Left lung (tissue), 10 donors: ENCODE data around the gene KRT32. TPM values are rescaled to one million over a fixed set of nuclear protein-coding genes. Genes with fewer than 3 reads are reported as not detected.

ENCODE experiments used
- ATAC-seq: fragments of 200-7000 bp; cut with Tn5 transposase; one replicate; pipeline ENCODE4 v1.9.1; 2020; ENCODE audit warnings: moderate library complexity
- DNase-seq, 4 donors: peaks; one replicate each; pipeline ENCODE4 v3.0.0-alpha.2; 2013 to 2020
- H3K27ac ChIP-seq, 2 donors: fragments of 200-600 bp; sonication (generic) in 1 of 2; one replicate each; pipeline versions ENCODE4 v1.5.0 to v1.8.0; 2020 to 2021
- H3K27me3 ChIP-seq, 2 donors: fragments of 200-600 bp; sonication (generic) in 1 of 2; one replicate each; pipeline versions ENCODE4 v1.5.0 to v1.8.0; 2020 to 2021
- H3K36me3 ChIP-seq, 2 donors: fragments of 200-600 bp; sonication (generic) in 1 of 2; one replicate each; pipeline versions ENCODE4 v1.5.0 to v1.8.0; 2020 to 2021
- H3K4me1 ChIP-seq, 2 donors: fragments of 200-600 bp; one replicate each; pipeline ENCODE4 v1.8.0; 2021
- H3K4me3 ChIP-seq, 2 donors: fragments of 200-600 bp; sonication (generic) in 1 of 2; one replicate each; pipeline versions ENCODE4 v1.5.0 to v1.8.0; 2020 to 2021; ENCODE audit warnings: mild to moderate bottlenecking in 1 of 2
- H3K9me3 ChIP-seq, 2 donors: fragments of 200-600 bp; sonication (generic) in 1 of 2; one replicate each; pipeline versions ENCODE4 v1.5.0 to v1.8.0; 2020 to 2021
- intact Hi-C, 2 donors: fragments of 100-400 bp; cut with DNase I; formaldehyde crosslinking; loops; one replicate each; pipeline versions ENCODE4 v1.11.2 to v1.14.2; 2022
- polyA plus RNA-seq, 6 donors: library from polyadenylated mRNA; unstranded; fragments of 120-200 nt; gene quantifications; one replicate each; pipeline ENCODE4 v1.2.1, GENCODE V29; 2013; ENCODE audit not compliant: insufficient read length in 6 of 6
- total RNA-seq, 2 donors: library from RNA; stranded (reverse); fragmentation: NEBNext Ultra II Directional; extraction: Animal tissue kit (Norgen Biotek cat#: 25700); gene quantifications; one replicate each; pipeline ENCODE4 v1.2.1, GENCODE V29; 2021
- TF ChIP-seq, protein P1 (sequence below), 2 donors: fragments of 200-600 bp; sonication (generic) in 1 of 2; IDR thresholded peaks; one replicate each; pipeline versions ENCODE4 v1.5.0 to v1.8.0; 2021; ENCODE audit warnings: antibody characterized with exemption in 2 of 2
- donor health status: DM: no; HTN: yes; CAD: no.
- donor health status: DM: no; HTN: no; CAD: no.

The KRT32 gene
- total and polyA plus RNA-seq, 8 donors = not detected

DNA sequence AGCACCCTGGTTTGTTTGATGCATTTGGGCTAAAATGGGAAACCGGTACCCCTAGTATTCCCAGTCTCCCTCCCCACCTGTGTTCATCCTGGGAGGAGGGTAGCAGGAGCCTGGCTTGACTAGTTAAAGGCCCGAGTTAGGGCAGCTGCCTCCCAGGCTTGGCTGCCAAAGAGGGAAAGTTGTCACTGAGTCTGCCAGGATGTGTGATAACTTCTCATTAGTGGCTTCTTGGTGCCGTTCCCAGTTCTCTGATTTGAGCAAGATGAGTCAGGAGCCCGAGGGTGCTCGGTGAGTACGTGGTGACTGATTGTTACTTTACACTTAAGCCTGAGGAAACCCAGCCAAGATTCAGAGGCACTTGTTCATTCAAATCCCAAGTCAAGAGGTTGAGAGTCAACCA lies 2.5 kb downstream of the KRT32 start:
- DNase-seq (peak in 3 of 4 donors; percentile 8 to 72 (median 51)), ATAC-seq (peak; percentile 94)
- intact Hi-C loops = no loop called here
- H3K36me3 ChIP-seq = no peaks in the 10 kb centered on the region
- H3K9me3 ChIP-seq = no peaks in the 10 kb centered on the region
- peaks cover 0 to 5% of the 10 kb centered on the region in 2 donors for H3K4me1 ChIP-seq
- TF ChIP-seq, protein P1, sequence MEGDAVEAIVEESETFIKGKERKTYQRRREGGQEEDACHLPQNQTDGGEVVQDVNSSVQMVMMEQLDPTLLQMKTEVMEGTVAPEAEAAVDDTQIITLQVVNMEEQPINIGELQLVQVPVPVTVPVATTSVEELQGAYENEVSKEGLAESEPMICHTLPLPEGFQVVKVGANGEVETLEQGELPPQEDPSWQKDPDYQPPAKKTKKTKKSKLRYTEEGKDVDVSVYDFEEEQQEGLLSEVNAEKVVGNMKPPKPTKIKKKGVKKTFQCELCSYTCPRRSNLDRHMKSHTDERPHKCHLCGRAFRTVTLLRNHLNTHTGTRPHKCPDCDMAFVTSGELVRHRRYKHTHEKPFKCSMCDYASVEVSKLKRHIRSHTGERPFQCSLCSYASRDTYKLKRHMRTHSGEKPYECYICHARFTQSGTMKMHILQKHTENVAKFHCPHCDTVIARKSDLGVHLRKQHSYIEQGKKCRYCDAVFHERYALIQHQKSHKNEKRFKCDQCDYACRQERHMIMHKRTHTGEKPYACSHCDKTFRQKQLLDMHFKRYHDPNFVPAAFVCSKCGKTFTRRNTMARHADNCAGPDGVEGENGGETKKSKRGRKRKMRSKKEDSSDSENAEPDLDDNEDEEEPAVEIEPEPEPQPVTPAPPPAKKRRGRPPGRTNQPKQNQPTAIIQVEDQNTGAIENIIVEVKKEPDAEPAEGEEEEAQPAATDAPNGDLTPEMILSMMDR (IDR thresholded peaks at IDR 0.05) = no peak
- H3K27me3 ChIP-seq = no peaks in the 10 kb centered on the region
- no peak overlapping the region for H3K27ac ChIP-seq
- no peak overlapping the region for H3K4me3 ChIP-seq

DNA sequence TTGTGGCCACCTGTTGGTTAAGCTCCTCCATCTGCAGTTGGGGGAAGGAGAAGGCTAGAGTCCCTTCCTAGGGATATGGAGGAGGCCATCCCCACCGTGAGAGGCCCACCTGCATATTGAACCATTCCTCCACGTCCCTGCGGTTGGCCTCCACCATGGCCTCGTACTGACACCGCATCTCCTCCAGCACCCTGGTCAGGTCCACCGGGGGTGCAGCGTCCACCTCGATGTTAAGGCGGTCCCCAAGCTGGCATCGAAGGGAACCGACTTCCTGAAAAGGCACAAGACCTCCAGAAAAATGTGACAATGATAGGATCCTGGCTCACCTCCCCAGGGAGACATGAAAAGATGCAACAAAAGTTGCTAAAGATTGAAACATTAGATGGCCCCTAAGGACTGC lies 3.0 kb downstream of the KRT32 start:
- H3K4me1 ChIP-seq = peaks cover 0 to 5% of the 10 kb centered on the region in 2 donors
- H3K36me3 ChIP-seq = no peaks in the 10 kb centered on the region
- no peaks in the 10 kb centered on the region for H3K27me3 ChIP-seq
- TF ChIP-seq, protein P1 (IDR thresholded peaks at IDR 0.05) = no peak
- ATAC-seq (no peak), DNase-seq (no peak)
- no peaks in the 10 kb centered on the region for H3K9me3 ChIP-seq
- no peak overlapping the region for H3K4me3 ChIP-seq
- intact Hi-C loops = no loop called here
- no peak overlapping the region for H3K27ac ChIP-seq

DNA sequence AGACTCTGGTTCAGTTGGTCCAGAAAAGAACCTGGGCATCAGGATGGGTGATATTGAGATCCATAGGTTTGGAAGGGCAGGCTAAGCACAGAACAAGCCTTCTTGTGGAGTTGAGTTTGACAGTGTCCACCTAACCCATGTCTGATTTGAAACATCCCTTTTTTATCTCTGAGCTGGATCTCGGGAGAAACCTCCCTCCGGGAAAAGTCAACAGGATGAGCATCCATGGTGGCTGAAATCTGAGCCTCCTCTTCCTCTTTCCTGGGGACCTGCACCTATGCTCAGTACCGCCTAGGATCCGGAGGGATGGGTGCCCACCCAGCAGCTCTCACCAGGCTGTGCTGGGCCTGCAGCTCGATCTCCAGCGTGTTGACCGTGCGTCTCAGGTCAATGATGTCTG lies 3.4 kb downstream of the KRT32 start:
- Histone ChIP-seq H3K4me3 (no peak overlapping the region), H3K9me3 (no peaks in the 10 kb centered on the region), H3K36me3 (no peaks in the 10 kb centered on the region), H3K4me1 (peaks cover 0 to 5% of the 10 kb centered on the region in 2 donors), H3K27me3 (no peaks in the 10 kb centered on the region), H3K27ac (no peak overlapping the region)
- DNase-seq (no peak), ATAC-seq (no peak)
- TF ChIP-seq, protein P1 (IDR thresholded peaks at IDR 0.05) = no peak
- intact Hi-C loops = no loop called here

DNA sequence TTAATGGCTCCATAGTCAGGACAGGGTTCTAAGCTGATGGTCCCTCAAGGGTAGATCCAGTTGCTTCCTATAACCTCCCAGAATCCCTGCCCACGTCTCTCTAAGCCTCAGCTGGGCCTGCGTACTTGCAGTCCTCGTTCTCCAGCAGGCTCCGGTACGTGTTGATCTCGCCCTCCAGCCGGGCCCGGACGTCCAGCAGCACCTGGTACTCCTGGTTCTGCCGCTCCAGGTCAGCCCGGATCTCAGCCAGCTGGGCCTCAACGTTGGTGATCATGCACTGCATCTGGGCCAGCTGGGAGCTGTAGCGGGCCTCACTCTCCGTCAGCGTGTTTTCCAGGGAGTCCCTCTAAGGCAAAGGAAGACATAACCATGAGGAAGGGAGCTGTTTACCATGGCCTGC lies 4.5 kb downstream of the KRT32 start:
- no peak overlapping the region for H3K27ac ChIP-seq
- TF ChIP-seq, protein P1 (IDR thresholded peaks at IDR 0.05) = no peak
- intact Hi-C loops = no loop called here
- DNase-seq (no peak), ATAC-seq (no peak)
- H3K27me3 ChIP-seq = no peaks in the 10 kb centered on the region
- H3K4me3 ChIP-seq = no peak overlapping the region
- H3K4me1 ChIP-seq = peaks cover 0 to 5% of the 10 kb centered on the region in 2 donors
- H3K36me3 ChIP-seq = no peaks in the 10 kb centered on the region
- H3K9me3 ChIP-seq = no peaks in the 10 kb centered on the region

DNA sequence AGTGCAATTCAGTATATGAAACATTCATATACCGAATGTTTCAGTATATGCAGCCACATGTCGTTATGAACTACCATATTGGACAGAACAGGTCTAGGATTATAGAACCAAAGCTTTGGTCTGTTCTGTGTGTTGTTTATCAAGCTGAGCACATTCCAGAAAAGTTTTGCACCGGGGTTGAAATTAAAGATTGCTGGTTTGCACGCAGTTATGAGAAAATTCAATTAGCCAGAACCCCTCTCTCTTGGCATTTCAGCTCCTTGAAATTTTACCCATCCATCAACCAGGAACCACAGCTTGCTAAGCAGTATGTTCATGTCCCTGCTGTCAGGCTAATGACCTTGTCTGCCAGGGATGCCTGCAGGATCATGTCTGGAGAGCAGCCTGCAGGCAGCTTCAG lies 9.5 kb downstream of the KRT32 start:
- DNase-seq (no peak), ATAC-seq (no peak)
- TF ChIP-seq, protein P1 (IDR thresholded peaks at IDR 0.05) = no peak
- Histone ChIP-seq H3K4me1 (no peaks in the 10 kb centered on the region), H3K36me3 (no peaks in the 10 kb centered on the region), H3K27ac (no peak overlapping the region), H3K4me3 (no peak overlapping the region), H3K9me3 (no peaks in the 10 kb centered on the region), H3K27me3 (no peaks in the 10 kb centered on the region)
- intact Hi-C loops = no loop called here
